Measurements from ENCODE around the gene DIPK1B.
"Not testable (repeated sequence)": the region's sequence is repeated elsewhere in the genome, so short reads cannot be mapped to it uniquely, and the experiment has no call there.

Gene DIPK1B

DNA sequence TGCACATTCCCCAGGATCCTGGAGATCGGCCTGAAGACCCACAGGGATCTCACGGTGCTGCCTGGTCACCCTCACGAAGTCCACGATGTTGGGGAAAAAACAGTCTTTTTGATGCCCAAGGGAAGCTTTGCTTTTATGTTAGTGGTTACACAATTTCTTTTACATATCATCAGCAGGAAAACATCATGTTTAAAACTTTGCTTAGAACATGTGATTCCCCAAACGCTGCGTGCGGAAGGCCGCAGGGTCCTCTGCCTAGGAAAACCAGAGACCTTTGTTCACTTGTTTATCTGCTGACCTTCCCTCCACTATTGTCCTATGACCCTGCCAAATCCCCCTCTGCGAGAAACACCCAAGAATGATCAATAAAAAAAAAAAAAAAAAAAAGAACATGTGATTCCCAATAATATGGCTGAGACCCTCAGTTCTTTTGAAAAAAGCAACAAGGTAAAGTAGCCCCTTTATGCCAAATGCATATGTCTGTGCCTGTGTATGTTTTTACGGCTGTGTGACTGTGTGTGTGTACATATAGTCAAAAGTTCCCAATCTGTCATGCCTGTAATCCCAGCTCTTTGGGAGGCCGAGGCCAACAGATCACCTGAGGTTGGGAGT lies 13.6 kb upstream of the DIPK1B start:
- no peak for DNase-seq (ENCODE audit: low read depth, low spot score)

- DNase-seq (ENCODE audit: low read depth, low spot score) = no peak
Measured at GRCh38 chr9:136700304-136700703, 12.1 kb upstream of the DIPK1B start.

DNA sequence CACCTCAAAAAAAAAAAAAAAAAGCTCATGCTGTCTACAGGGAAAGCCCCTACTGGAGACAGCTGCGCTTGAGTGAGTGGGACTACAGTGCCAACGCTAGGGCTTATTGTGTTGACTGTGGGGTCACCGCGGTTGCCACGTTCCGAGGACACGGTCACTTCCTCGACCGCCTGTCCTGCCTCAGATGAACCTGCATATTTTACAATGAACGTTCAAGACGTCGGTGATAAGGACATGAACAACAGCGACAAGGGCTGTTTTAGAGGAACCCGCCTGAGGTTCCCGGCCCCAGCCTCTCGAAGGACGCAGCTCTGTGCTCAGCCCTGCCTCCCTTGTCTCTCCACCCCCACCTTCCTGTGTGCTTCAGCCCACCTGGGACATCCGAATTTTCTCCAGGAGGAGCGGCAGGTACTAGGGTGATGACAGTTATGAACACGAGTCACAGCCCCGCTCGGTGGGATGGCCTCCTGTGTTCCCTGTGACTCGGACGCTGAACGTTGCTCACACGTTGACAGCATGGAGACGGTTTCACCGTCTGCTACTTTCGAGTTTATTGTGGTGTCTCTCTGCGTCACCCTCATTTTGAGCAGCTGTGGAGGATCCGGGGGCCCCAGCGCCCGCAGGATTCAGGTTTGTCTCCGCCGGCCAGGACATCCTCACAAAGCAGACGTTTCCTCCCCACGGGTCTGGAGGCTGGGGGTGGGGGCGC lies 11.3 kb upstream of the DIPK1B start:
- DNase-seq (ENCODE audit: low read depth, low spot score) = no peak

- DNase-seq (ENCODE audit: low read depth, low spot score) = no peak
Measured at GRCh38 chr9:136701668-136702053, 10.7 kb upstream of the DIPK1B start.

DNA sequence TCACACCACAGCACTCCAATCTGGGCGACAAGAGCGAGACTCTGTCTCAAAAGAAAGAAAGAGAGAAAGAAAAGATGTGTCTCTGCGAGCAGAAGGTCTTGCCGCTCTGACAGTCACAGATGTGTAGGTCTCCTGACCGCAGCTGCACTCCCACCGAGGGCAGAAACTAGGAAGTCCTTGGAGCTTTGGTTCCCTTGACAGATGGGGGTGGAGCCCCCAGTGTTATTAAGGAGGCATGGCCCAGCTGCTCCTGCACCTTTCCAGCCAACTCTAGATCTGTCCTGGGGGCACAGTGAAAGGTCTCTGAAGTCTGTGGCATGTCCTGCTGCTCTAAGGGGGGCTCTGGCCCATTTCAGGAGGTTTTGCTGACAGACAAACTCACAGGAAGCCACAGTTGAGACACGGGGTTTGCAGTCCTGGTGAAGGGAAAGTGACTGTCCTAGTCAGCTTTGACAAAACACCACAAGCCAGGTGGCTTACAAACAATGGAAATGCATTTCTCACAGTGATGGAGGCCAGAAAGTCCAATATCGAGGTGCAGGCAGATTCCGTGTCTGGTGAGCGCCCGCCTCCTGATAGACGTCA lies 9.0 kb upstream of the DIPK1B start:
- no peak for DNase-seq (ENCODE audit: low read depth, low spot score)

DNA sequence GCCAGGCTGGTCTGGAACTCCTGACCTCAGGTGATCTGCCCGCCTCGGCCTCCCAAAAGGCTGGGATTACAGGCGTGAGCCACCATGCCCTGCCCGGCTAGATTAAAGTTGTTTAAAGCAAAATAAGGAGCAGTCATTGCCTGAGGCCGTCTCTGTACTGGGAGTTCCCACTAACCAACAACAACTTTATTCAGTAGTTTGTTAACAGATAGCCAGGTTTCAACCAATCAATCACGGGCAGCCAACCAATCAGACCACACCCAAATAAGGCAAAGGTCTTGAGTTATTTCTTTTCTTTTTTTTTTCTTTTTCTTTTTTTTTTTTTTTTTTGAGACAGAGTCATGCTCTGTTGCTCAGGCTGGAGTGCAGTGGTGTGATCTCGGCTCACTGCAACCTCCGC lies 7.6 kb upstream of the DIPK1B start:
- DNase-seq (ENCODE audit: low read depth, low spot score) = not testable (repeated sequence)

DNA sequence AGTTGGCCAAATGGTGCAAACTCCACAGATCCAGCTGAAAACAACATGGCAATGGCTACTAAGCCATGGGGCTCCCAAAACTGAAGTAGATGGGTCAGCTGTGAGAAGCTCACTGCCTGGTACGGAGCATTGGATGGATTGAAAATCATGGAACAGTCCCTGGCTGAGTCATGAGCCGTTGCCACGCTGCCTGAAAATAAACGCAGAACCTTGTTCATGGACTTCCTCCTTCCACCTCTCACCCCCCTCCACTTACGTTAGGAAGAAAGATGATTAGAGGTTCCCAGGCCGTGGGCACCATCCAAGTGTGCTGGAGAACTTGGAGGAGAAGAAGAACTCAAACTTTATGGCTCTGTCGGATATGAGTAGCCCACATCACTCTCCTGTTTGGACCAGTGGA lies 6.8 kb upstream of the DIPK1B start:
- no peak for DNase-seq (ENCODE audit: low read depth, low spot score)

DNA sequence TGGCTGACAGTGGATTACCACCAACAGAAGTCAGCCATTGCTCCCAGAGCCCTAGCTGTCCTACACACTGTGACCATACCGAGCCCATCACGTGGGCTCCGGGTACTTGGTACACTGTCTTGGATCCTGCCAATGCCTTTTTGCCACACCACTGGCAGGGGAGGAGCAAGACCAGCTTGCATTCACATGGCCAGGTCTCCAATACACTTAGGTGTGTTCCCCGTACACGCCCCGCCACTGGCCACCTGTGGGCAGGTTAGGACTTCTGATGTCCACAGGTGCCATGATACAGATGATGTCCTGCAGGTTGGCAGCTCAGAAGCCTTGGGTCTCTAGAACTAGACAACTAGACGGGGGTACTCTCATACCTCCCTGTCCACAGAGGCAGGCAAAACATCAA lies 5.4 kb upstream of the DIPK1B start:
- DNase-seq (ENCODE audit: low read depth, low spot score) = no peak

- no peak for DNase-seq (ENCODE audit: low read depth, low spot score)
Measured at GRCh38 chr9:136707849-136708517, 4.4 kb upstream of the DIPK1B start.

DNA sequence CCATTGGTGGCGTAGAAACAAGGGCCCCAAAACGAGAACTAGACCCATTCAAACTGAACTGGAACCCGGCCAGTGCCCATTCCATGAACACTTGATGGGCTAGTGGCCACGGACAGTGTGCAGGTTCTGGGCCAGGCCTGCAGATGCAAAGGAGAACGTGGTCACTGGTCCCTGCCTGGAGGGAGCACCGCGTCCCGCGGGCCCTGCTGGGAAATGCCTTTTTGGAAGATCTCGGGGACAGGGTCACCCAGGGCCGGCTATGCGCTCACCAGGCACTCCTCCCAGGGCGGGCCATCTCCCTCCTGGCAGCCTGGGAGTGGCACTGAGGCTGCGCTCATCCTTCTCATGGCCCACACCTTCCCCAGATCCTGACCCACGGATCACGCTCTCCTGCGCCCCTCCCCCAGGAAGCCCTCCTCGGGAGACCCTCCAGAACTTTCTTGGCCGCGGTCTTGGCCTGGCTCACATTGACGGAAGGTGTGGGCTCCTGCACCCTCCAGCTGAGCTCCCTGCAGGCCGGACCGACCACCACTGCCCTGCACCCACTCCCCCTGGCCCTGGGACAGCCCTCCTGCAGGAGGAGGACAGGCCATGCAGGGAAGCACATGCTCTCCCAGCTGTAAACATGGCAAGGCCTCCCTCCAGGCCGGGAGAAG lies 2.8 kb upstream of the DIPK1B start:
- DNase-seq (ENCODE audit: low read depth, low spot score) = no peak

DNA sequence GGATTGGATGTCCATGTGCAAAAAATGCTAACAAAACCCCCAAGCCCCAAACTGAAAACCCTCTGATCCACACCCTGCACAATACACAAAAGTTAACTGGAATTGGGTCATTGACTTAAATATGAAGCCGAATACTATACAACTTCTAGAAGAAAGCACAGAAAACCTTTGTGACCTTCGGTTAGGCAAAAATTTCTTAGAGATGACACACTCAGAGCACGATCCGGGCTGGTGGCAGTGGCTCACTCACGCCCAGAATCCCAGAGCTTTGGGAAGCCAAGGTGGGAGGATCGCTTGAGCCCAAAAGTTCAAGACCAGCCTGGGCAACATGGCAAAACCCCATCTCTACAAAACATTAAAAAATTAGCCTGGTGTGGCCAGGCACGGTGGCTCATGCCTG lies 1.8 kb upstream of the DIPK1B start:
- no peak for DNase-seq (ENCODE audit: low read depth, low spot score)

- not testable (repeated sequence) for DNase-seq (ENCODE audit: low read depth, low spot score)
Measured at GRCh38 chr9:136711219-136711648, 1.1 kb upstream of the DIPK1B start.

DNA sequence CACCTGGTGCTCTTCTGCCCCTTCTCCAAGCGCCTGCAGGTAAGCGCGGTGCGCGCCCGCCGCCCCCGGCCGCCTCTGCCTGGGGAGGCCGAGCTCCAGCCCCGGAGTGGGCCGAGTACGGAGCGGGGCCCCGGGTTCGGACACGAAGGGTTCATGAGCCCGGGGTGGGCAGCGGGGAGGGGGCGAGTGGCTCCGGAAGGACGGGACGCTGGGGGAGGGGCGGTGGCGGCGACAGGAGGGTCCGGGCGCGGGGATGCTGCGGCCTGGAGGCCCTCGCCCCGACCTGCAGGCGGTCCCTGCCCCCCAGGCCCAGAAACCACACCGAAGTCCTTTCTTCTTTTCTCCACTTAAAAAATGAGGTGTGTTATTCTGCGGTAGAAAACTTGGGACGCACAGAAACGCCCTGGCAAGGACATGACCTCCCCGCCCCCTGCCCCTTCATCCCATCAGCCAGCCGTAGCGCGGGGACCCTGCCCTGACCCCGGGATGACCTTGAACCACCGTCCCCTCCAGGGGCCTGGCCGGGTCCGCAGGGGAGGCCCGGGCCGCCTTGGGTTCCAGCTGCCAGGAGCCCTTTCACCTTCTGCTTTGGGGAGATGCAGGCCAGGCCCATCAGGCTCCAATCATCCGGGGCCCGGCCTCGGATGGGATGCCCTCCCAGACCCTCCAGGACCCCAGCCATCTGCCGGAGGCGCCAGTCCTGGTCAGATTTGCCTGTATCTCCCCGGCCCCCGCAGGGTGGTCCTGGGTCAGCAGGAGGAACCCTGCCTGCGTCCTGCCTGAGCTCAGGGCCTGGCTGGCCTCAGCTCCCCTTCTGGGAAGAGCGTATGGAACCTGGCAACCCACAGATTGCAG lies 545 bp downstream of the DIPK1B start:
- DNase-seq (ENCODE audit: low read depth, low spot score) = no peak

DNA sequence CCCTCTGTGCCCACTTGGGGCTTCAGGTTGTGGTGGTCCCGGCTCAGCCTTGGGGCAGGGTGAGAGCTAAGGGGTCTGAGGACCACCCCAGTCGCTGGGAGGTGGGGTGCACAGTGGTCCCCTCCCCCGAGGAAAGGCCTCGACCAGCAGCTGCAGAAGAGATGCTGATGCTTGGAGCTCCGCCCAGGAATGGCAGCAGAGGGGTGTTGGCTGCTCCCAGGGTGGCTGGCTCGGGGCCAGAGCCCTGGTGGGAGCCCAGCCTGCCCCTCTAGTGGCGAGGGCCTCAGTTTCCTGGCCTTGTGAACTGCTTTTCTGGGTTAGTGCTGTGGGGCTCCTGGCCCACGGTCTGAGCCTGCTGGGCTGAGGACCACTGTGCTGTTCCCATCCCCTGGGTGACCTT lies 1.2 kb downstream of the DIPK1B start:
- DNase-seq (ENCODE audit: low read depth, low spot score) = no peak

GRCh38 chr9:136714096-136714892 lies 1.9 kb downstream of the DIPK1B start:
- DNase-seq (ENCODE audit: low read depth, low spot score) = no peak

DNA sequence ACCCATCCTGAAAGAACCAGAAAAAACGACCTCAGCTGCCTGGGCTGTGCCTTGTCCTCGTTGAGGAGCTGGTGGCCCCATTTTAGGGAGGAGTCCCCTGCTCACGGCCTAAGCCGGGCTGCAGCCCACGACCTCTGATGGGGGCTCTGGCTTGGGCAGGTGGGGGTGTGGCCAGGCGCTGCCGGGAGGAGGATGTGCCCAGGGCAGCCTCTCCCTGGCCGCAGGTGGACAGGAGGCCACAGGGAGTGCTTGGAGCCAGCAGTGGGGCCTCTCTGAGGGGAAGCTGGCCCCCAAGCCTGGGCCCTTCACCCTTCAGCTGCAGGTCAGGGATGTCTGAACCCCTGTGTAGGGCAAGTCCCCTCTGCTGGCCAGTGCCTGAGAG lies 2.5 kb downstream of the DIPK1B start:
- DNase-seq (ENCODE audit: low read depth, low spot score) = no peak

DNA sequence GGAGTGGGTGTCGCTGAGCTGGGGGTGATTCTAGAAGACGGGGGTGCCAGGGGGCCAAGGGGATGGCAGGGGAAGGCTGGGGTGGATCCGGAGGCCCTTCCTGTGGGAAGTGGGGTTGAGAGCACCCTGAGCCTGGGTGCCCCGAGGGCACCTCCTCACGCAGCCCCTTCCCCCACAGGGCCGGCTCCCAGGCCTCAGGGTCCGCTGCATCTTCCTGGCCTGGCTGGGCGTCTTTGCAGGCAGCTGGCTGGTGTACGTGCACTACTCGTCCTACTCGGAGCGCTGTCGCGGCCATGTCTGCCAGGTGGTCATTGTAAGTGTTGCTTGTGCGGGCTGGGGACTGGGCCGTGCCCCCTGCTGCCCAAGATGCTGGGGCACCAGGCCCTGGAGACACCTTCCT lies 5.0 kb downstream of the DIPK1B start:
- DNase-seq (ENCODE audit: low read depth, low spot score) = no peak

- no peak for DNase-seq (ENCODE audit: low read depth, low spot score)
Measured at GRCh38 chr9:136718345-136719194, 6.2 kb downstream of the DIPK1B start.

DNA sequence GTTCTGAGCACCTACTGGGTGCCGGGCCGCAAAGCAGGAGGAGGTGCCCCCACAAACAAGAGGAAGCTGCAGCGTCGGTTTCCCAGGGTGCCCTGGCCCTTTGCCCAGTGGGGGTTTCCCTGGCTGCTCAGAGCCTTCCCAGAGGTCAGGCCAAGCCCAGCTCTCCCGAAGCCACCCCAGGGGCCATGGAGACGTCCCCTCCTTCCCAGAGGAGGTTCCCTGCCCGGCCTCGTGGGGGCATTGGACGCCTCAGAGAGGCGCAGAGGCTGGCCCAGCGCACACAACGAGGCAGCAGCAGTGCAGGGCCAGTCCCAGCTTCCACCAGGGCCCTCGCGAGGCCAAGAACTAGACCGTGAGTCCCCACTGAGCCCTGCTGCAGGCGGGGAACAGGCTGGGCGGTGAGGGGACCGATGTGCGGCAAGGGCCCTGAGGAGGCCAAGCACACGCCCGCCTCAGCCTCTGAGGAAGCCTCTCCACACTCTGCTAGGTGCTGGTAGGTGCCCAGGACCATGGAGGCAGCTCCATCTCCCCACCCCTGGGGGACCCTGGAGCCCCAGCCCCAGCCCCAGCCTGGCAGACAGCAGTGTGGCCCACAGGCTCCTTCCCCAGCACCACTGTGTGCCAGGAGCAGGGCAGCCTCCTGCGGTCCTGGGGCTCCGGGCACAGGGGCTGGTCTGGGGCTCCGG lies 7.0 kb downstream of the DIPK1B start:
- DNase-seq (ENCODE audit: low read depth, low spot score) = no peak

Measured in brain pericyte (primary cell).